HG03159 (cell line): Measurements from ENCODE around the gene MICU1.
"Not testable (repeated sequence)": the region's sequence is repeated elsewhere in the genome, so short reads cannot be mapped to it uniquely, and the experiment has no call there.

Experiments used
- ATAC-seq: cut with Tn5 transposase; IDR thresholded peaks from one replicate; pipeline ENCODE4 v1.9.1; 2021; ENCODE audit warnings: mild to moderate bottlenecking, moderate library complexity; ENCODE audit not compliant: unreplicated experiment

MICU1 gene

DNA sequence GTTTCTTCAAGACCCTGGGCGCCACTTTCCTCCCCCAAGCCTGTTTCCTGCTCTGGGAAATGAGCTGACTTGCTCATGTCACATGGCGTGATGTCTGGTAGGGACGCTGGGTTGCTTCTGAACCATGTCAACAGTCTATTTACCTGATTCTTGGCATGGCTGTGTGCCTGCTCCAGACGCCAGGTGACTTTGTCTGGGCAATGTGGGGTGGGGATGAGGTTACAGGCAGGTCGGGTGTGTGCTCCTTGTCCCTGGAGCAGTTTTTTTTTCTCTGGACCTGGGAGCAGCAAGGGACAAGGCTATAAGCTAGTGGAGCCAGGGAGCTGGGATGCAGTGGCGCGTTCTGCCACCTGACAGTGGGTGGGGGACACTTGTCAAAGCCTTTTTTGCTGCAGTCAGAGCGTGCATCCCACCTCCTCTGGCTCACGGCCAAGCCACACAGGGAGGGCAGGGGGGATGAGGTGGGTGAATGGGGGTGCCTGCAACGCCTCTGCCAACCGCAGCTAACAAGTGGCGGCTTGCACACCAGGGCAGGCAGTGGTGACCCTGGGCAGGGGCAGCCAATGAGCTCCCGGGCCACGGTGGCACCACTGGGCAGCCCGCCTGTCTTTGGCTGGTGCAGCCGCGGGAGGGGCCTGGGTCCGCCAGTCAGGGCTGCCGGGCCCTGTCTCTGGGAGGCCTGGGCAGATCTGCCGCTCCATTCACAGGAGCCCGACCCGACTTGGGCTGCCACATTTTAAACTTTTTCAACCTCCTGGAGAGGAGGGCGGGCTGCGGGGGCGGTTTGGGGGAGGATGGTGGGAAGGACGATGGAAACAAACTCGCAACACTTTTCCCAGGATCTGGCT lies 294.1 kb downstream of the MICU1 start:
- ATAC-seq, result no peak

DNA sequence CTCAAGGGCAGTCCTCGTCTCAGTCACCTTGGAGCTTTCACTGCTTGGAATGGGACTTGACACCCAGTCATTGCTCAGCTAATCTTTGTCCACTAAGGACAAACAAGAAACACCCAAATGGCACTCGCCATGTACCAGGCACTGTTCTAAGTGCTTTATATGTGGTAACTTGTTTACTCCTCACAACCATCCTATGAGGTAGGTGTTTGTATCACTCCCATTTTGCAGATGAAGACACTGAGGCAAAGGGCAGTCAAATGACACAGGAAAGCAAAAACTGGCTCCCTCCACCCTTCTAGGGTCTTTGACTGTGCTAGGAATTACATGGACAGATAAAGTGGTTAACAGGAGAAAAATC lies 295.8 kb downstream of the MICU1 start:
- no peak for ATAC-seq

DNA sequence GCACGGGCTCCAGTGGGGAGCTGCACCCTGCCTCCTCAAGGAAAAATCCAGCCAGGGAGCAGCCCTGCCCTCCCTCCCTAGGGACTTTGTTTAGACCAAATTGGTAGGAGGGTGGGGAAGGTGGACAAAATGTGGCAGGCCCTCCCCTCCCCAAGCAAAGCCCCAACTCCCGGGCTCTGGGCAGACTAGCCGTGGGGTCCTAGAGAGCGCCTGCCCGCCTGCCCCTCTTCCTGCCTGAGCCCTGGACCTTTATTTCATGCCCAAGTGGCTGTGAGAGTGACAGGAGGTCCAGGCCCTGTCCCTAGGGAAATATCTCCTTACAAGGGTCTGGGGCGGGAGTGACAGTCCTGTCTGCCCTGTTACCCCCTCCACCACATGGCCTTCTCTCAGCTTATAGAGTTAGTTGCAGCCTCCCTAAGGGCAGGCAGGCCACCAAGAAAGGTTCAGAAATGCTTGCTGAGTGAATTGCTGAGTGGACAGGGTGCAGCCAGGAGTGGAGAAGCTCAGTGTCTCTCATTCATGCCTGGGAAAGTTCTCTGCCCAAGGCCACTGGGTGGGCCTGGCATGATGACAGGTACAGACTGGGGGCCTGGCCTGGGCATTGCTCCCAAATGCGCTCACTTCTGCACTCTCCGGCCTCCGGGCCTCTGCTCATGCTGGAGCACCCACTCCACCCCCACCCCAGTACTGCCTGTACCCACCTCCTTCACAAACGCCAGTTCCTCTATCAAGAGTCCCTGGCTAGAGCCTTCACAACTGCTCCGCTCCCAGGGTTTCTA lies 296.4 kb downstream of the MICU1 start:
- ATAC-seq, result no peak

DNA sequence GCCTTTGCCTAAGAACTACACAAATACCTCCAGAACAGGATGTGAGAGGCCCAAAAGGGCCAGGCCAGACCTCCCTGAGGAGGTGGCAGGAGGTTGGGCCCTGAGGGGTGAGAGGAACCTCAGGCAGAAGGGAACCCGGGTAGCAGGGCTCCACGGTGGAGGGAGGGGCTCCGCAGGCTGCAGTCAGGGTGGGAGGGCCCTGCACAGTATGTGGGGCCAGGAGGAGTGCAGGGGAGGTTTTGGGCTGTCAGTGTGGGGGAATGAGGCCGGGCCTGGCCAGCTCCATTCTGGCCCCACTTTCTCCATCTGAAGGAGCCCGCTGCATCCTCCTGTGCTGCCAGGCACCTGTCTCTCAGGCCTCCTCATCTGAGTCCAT lies 297.1 kb downstream of the MICU1 start:
- ATAC-seq, result no peak

DNA sequence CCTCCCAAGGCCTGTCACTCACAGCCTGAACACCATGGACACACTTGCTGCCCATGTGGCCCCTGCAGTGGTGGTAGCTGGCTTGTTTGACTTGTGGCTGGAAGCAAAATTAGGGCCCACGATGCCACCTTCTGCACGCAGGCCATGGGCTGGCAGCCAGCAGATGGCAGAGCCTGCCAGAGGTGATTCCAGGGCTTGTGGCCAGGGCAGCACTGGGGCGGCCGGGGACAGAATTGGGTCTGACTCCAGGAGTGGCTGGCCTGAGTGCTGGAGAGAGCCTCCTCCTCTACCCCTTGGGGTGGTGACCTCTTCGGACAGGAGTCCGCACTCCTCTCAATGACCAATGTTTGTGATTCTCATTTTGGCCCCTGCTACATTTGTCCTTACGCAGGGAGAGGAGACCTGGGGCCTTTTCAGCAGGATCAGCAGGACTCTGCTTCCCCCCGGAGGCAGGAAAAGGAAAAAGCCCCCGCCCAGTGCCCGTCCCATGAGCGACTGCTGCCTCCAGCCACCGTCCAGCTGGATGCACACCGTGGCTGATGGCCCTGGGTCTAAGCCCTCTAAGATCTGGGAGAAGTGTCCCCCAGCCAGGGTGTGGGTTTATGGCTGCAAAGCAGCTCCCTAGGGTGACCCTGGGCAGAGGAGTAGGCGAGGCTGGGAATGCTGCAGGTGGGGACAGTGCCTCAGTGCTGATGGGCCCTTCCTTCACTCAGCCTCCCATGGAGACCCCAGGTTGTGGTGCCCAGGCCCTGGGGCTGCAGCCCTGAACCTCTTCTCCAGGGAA lies 297.6 kb downstream of the MICU1 start:
- ATAC-seq, result no peak

DNA sequence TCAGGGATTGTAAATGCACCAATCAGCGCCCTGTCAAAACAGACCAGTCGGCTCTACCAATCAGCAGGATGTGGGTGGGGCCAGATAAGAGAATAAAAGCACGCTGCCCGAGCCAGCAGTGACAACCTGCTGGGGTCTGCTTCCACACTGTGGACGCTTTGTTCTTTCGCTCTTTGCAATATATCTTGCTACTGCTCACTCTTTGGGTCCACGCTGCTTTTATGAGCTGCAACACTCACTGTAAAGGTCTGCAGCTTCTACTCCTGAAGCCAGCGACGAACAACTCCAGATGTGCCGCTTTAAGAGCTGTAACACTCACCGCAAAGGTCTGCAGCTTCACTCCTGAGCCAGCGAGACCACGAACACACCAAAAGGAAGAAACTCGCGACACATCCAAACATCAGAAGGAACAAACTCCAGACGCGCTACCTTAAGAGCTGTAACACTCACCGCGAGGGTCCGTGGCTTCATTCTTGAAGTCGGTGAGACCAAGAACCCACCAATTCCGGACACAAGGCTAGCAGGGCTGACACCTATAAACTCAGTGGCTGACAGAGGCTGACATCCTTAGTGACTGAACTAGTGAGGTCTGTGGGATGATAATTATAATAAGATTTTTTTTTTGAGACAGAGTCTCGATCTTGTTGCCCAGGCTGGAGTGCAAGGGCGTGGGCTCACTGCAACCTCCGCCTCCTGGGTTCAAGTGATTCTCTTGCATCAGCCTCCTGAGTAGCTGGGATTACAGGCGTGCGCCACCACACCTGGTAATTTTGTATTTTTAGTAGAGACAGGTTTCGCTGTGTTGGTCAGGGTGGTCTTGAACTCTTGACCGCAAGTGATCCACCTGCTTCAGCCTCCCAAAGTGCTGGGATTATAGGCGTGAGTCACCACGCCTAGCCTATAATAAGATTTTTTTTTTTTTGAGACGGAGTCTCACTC lies 298.9 kb downstream of the MICU1 start:
- ATAC-seq, result not testable (repeated sequence)

DNA sequence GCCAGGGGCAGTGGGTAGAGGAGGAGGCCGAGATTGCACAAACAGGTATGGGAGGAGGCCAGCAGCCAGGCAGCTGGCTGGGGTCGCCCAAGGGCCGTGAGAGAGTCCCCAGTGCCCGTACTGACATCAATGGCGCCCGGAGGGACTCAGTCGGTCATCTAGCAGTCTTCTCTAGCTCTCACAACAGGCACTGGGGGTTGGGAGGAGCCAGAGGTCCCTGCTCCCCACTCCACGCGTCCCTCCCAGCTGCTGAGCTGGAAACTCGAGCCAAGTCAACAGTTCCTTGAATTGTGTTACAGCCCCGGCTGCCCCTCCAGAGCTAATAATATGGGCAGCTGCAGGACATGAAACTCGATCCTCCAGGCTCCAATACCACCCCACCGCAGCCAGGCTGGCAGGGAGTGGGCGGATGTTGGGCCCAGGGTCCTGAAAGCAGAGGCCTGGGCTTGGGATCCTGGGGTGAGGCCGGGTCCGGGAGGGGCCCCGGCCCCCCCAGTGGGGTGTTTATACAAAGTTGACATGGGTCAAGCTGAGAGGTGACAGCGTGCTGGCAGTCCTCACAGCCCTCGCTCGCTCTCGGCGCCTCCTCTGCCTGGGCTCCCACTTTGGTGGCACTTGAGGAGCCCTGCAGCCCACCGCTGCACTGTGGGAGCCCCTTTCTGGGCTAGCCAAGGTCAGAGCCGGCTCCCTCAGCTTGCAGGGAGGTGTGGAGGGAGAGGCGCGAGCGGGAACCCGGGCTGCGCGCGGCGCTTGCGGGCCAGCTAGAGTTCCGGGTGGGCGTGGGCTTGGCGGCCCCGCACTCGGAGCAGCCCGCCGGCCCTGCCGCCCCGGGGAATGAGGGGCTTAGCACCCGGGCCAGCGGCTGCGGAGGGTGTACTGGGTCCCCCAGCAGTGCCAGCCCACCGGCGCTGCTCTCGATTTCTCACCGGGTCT lies 300.4 kb downstream of the MICU1 start:
- not testable (repeated sequence) for ATAC-seq

DNA sequence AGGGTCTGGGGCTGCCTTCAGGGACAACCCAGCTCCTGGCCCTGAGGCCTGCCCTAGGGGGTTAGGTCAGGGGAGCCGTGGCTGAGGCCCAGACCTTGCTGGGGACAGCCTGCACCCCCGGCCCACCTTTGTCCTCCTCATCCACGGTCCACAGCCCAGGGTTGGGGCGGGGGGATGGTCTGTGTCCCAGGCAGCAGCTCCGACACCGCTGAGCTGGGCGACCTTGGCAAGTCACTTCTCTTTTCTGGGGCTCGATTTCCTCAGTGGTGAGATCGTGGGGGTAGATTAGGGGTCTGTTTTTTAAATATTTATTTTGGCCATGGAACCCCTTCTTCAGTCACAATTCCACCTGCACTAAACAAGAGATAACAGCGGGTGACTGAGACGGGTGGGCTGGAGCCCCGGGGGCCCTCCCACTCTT lies 302.1 kb downstream of the MICU1 start:
- ATAC-seq, result no peak

DNA sequence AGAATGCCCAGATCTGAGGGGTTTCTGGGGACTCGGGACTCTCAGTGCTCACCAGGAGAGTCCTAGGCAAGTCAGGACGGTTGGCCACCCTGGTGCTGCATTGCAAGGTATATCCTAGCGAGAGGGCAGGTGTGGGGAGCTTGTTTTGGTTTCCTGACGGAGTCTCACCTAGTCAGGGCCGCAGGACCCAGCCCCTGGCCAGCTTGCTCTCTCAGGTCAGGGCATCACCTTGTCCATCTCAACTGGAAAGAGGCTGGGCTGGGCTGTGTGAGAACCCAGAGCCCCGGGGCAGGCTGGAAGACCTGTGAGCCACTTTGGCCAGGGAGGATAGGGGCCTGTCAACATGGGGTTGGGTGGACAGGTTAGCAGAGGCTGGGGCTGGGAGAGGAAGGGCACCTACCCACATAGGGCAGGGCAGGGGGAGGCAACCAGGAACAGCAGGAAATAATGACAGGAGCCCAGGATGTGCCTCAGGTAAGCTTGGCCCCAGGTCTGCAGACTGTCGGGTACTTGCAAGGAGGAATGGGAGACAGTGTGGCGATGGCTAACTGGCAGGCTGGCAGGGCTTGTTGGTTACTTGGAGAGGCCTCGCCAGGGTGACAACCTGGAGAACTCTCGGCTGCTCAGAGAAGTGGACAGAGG lies 302.6 kb downstream of the MICU1 start:
- ATAC-seq, result no peak

DNA sequence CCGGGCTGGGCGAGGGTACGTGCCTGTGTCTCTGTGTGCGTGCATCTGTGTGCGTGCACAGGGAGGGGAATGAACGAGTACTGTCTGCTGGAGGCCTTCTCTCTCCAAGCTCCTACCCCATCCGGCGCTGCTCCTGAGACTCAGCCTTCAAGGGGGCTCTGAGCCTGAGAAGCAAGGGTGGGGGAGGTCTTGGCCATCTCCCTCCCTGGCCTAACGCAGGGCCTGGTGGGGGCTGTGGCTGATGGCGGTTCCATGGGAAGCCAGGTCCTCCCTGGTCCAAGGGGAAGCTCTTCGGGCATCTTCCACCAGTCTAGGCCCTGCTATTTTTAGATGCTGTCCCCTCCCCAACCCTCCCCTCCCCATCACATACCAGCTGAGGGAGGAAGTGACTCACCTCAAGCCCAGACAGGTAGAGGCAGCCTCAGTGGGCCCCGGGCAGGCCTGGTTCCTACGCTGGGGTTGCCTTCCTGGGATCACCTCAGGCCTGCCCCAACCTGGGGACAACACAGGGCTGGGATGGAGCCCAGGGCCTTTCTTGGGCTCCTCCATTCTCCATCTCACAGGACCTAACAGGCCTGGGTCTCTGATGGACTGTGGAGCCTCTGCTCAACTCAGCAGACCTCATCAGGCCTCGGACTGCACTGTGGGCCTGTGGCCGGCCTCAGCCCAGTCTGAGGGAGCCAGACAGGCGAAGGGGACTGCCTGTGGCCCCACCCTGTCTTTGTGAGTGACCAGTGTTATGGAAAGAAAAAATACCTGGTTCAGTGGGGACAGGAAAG lies 303.4 kb downstream of the MICU1 start:
- no peak for ATAC-seq

DNA sequence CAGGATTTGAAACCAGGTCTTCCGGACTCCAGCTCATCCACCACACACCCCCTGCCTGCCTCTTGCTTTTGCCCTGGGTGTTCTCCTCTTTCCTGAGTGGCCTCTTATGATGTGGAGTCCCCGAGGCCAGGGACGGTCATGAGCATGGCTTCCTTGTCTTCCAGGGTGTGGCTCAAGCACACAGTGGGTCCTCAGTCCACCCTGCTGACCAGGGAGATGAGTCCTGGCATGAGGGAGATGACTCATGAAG lies 303.9 kb downstream of the MICU1 start:
- ATAC-seq, result no peak

DNA sequence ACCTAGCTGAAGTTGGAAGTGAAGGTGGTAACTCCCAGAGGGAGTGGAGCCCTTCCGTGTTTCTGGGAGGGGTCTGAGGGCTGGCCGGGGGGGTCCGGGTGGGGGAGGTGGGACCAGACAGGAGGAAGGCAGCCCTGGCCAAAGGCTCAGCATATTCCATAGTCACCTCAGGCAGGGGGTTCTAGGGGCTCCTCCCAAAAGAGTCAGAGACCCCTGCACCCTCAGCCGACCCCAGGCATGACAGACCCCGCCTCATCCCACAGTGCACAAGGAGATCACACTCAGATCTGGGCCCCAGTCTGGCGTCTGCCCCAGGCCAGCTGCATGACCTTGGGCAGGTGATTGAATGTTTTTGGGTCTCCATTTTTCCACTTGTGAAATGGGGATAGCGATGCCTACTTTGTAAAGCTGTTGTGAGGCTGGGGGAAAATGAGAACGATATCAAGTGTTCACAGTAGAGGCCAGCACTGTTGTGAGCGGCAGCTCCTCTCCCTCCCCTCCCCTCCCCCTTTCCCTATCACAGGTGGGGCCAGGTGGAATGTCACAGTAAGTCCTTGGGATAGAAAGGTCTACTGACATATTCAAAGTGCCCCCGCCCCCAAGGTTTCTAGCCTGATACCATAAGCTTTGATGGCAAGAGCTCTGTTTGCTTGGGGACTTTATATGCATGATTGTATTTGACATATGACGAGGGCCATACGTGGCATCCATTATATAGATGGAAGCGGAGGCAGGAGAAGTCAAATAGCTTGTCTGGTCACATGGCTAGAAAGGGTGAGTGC lies 304.4 kb downstream of the MICU1 start:
- no peak for ATAC-seq

DNA sequence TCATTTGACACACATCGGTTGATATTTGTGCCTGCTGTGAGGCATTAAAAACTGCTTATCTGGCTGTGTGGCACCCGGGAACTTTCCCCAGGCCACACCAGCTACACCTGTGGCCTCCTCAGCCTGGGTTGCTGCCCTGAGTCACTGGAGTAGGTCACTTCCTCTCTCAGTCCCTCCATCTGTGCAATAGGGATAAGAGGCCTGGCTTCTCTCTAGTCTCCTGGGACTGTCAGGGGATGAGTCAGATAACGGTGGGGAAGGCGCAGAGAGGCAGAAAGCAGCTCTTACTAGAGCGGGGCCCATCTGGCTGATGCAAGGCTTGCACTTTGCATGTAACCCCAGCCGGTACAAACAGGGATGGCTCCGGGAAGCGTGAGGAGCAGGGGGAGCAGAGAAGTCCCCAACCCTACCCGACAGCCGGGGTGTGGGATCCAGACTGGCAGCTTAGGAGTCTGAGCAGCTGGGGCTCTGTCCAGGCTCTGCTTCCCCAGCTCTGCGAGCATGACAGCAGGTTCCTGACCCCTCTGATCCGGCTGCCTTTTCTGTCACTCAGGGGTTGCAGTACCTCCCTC lies 305.1 kb downstream of the MICU1 start:
- ATAC-seq, result peak; percentile 62

DNA sequence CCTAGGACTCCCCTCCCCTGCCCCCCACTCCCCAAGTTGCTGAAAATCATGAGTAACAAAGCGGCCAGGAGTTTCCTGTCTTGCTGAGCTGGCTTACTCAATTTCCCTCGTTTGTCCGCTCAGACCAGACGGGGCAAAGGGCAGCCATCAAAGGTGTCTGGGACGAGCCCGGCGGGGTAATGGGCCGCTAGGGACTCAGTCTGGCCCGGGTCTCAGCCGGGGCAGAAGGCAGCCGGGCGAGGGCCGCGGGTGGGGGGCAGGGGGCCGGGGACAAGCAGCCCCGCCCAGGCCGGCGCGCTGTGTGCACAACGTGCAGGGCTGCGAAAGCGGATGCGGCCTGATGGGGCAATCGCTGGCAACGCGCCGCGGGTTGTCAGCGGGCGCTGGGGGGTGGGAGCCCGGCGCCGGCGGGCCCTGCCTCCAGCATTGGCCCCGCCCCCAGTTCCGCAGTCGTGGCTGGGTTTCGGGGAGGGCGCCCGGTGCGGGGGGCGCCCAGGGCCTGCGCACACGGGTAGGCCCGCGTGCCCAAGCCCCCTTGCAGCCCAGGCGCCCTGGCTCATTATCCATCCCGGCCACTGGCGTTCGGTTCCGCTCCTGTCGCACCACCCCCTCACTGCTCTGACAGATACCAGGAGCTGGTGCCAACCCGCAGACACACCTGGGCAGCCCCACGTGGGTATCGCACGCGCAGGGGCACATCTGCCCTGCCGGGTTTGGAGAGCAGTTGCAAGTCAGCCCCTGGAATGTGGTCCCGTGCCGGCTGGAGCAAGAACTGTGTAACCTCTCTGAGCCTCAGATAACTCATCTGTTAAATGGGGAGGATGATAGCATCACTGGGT lies 306.2 kb downstream of the MICU1 start:
- ATAC-seq, result peak; percentile 57

DNA sequence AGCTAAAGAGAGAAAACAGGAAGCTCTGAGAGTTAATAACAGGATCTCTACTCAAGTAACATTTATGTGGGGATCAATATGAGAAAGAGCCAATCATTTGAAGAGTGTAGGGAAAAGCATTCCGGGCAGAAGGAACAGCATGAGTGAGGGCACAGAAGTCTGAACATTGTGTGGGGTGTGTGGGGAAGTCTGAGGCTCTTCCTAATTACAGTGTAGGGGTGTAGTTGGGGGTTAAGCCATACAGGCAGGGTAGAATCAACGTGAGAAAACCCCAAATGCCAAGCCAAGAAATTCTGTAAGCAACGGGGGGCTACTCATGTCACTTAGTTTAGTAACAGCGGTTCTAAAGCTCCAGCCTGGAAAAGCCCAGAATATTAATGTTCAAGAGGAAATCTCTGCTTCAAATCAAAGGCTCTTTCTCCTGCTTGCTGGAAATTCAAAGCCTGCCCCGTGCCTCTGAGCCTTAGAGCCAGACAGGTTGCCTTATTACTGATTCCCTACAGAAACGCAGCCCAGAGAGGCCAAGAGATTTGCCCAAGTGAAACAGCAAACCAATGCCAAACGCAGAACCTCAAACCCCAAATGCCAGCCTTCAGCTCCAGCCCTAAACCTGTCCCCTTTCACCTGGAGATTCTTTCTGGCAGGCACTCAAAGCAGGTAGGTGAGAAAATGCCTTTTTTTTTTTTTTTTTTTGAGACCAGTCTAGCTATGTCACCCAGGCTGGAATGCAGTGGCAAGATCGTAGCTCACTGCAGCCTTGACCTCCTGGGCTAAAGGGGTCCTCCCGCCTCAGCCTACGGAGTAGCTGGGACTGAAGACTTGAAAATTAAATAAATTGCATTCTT lies 307.2 kb downstream of the MICU1 start:
- no peak for ATAC-seq
